AG09309 (cell line): ENCODE data around the gene HSD3B7.

Experiments
- DNase-seq: peaks from one replicate; pipeline ENCODE4 v3.0.0-alpha.2; 2010; ENCODE audit warnings: low read depth
- H3K4me3 ChIP-seq: 2 replicates; pipeline ENCODE4 v1.5.1; 2011; ENCODE audit warnings: mild to moderate bottlenecking, low read depth, low read length, moderate library complexity; ENCODE audit not compliant: control insufficient read depth
- TF ChIP-seq, protein P1 (sequence below): IDR thresholded peaks from 2 replicates; pipeline ENCODE4 v1.5.1; 2011; ENCODE audit warnings: mild to moderate bottlenecking, low read depth, low read length, inconsistent platforms; ENCODE audit not compliant: insufficient read depth, control insufficient read depth; ENCODE audit errors: missing control alignments

Gene HSD3B7

DNA sequence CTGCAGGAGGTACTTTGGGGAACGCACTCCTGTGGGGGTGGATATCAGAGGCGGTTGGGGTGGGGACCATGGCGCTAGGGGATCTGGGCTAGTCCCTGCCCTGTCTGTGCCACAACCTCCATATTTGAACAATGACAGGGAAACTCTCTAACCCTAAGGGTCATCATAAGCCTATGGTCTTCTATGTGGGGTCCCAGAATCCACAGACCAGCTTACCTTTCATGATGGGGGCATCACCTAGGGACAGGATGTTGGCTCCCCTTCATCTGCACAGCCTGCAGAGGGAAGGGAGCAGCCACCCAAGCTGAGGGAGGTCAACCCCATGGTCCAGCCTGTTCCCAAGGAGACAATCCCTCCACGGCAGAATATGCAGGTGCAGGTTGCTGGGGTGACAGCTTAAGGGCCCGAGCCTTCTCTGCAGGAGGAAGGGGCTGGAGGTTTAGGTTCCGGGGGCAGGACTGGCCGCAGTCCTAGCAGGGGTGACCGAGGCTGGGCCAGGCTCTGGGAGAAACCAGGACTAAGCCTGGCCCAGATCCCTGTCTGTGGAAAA lies 34.4 kb upstream of the HSD3B7 start:
- no peak for DNase-seq
- TF ChIP-seq, protein P1, sequence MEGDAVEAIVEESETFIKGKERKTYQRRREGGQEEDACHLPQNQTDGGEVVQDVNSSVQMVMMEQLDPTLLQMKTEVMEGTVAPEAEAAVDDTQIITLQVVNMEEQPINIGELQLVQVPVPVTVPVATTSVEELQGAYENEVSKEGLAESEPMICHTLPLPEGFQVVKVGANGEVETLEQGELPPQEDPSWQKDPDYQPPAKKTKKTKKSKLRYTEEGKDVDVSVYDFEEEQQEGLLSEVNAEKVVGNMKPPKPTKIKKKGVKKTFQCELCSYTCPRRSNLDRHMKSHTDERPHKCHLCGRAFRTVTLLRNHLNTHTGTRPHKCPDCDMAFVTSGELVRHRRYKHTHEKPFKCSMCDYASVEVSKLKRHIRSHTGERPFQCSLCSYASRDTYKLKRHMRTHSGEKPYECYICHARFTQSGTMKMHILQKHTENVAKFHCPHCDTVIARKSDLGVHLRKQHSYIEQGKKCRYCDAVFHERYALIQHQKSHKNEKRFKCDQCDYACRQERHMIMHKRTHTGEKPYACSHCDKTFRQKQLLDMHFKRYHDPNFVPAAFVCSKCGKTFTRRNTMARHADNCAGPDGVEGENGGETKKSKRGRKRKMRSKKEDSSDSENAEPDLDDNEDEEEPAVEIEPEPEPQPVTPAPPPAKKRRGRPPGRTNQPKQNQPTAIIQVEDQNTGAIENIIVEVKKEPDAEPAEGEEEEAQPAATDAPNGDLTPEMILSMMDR, result no peak
- H3K4me3 ChIP-seq, result peak overlapping the region; percentile 88

DNA sequence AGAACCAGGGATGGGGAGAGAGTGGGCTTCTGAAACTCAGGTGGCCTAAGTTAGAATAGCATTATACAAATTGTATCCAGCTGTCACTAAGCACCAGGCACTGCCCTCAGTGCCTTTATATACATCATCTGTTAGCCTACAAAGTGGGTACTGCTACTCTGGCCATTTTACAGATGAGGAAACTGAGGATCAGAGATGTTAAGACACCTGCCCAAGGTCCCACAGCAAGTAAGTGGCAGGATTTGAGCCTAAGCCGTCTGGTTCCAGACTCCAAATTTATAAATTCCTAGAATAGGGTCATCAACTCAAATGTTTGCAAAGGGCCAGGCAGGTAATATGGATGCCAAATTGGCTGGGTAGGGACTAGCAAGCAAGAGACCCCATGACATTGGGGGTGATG lies 33.8 kb upstream of the HSD3B7 start:
- TF ChIP-seq, protein P1, result no peak
- DNase-seq, result no peak
- no peak overlapping the region for H3K4me3 ChIP-seq

DNA sequence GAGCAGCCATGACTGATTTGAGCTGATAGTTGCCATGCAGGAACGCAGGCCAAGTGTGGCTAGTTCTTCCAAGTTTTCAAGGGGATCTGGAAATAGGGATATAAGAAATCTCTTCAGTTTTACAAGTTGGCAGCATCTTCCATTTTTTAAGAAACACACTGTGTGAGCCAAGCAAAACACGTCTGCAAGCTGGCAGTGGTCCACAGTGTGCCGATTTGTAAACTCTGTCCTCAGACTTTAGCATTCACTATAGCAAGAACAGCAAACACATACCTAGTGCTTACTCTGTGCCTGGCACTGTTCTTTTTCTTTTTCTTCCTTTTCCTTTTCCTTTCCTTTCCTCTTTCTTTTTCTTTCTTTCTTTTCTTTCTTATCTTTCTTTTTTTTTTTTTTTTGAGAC lies 33.3 kb upstream of the HSD3B7 start:
- H3K4me3 ChIP-seq, result no peak overlapping the region
- peak; percentile 42 for DNase-seq
- TF ChIP-seq, protein P1, result no peak

DNA sequence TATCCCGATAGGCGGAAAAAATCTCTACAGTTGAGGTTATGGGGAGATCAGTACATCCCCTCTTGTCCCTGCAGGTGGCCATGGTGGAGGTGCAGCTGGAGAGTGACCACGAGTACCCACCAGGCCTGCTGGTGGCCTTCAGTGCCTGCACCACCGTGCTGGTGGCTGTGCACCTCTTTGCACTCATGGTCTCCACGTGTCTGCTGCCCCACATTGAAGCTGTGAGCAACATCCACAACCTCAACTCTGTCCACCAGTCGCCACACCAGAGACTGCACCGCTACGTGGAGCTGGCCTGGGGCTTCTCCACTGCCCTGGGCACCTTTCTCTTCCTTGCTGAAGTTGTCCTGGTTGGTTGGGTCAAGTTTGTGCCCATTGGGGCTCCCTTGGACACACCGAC lies 31.9 kb upstream of the HSD3B7 start:
- TF ChIP-seq, protein P1, result no peak
- no peak for DNase-seq
- H3K4me3 ChIP-seq, result no peak overlapping the region

DNA sequence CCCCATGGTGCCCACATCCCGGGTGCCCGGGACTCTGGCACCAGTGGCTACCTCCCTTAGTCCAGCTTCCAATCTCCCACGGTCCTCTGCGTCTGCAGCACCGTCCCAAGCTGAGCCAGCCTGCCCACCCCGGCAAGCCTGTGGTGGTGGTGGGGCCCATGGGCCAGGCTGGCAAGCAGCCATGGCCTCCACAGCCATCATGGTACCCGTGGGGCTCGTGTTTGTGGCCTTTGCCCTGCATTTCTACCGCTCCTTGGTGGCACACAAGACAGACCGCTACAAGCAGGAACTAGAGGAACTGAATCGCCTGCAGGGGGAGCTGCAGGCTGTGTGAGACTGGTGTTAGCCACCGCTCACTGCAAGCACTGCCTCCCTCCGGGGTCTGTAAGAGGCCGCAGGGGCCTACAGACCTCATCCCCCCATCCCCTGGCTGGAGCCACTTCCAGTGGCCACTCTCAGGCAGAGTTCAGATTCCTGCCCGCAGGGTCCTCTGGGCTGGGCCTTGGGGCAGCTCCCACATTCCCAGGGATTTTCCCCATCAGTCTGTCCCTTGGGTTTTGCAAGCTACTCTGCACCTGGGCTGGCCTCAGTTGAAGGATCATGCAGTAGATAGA lies 31.4 kb upstream of the HSD3B7 start:
- no peak overlapping the region for H3K4me3 ChIP-seq
- TF ChIP-seq, protein P1, result peak; percentile 81
- no peak for DNase-seq

DNA sequence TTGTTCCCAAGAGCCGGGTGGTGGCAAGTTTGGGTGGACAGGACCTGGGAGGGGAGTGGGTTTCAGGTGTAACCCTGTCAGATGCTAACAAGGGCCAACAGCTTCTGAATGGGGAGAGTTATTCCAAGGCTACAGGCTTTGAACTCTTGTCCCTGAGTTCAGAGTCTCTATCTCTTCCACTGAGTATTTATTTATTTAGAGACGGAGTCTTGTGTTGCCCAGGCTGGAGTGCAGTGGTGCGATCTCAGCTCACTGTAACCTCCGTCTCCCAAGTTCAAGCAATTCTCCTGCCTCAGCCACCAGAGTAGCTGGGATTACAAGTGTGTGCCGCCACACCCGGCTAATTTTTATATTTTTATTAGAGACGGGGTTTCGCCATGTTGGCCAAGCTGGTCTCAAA lies 30.0 kb upstream of the HSD3B7 start:
- TF ChIP-seq, protein P1, result no peak
- DNase-seq, result no peak
- H3K4me3 ChIP-seq, result no peak overlapping the region
